H4 (cell line): ENCODE results near the gene HMMR. TPM values are rescaled to one million over a fixed set of nuclear protein-coding genes. Genes with fewer than 3 reads are reported as not detected.
"Not testable (repeated sequence)": the region's sequence is repeated elsewhere in the genome, so short reads cannot be mapped to it uniquely, and the experiment has no call there.

Source experiments
- DNase-seq: peaks from one replicate; pipeline ENCODE4 v3.0.0-alpha.2; 2015; ENCODE audit warnings: low spot score
- total RNA-seq: library from RNA; depleted of rRNA; stranded (reverse); fragments of >200 nt; shearing (Covaris generic); gene quantifications from 2 replicates; pipeline ENCODE4 v1.2.3, GENCODE V29; 2014; rRNA removed

HMMR gene
- 45.7 and 47.1 TPM in 2 replicates for total RNA-seq

- peak; percentile 17 for DNase-seq
Observed at GRCh38 chr5:163460562-163461171, at the start of gene HMMR. Gene HMMR (plus strand): TSS chr5:163460632. CDS start chr5:163460693, 61 bp downstream.

DNA sequence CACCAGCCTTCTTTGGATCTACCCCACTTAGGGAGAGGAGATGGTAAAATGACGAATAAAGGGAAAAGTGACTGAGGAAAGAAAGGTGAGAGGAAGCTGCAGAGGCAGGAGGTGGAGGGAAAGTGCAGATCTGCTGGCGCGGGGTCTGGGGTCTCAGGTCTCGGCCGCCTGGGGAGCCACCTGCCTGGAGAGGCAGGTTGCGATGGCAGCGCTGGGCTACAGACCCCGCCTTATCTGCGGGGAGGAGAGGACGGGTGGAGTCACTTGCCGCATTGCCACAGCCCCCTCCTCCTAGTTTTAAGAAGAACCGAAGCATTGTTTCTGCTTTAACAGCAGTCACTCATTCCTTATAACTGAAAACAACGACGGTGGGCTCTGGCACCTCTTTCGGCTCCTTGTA is 44.8 kb upstream of the HMMR start:
- DNase-seq, result not testable (repeated sequence)

GRCh38 chr5:163424836-163425235 is 35.6 kb upstream of the HMMR start:
- no peak for DNase-seq

DNA sequence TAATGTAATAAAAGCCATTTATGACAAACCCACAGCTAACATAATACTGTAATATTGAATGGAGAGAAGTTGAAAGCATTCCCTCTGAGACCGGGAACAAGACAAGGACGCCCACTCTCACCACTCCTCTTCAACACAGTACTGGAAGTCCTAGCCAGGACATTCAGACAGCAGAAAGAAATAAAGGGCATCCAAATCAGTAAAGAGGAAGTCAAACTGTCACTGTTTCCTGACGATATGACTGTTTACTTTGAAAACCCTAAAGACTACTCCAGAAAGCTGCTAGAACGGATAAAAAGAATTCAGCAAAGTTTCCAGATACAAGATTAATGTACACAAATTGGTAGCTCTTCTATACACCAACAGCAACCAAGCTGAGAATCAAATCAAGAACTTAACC is 34.3 kb upstream of the HMMR start:
- DNase-seq, result not testable (repeated sequence)

- DNase-seq, result no peak
Observed at GRCh38 chr5:163432544-163432943, 27.9 kb upstream of the HMMR start.

DNA sequence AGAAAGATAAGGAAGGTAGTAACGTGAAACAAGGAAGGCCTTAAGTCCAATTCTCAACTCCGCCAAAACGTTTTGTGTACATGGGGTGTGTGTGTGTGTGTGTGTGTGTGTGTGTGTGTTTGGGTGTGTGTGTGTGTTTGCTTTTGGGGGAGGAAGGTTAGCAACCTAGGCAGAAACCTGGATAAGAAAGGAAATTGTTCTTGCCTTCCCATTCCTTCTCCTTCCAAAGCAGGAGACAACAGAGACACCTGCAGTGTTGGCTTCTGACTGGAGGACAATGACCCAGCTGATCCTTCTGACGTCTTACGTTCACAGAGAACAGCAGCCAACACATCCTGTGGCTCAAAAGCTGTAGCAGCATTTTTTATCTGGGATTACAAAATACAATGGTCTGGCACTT is 27.2 kb upstream of the HMMR start:
- no peak for DNase-seq

- no peak for DNase-seq
Observed at GRCh38 chr5:163434401-163434866, 26.0 kb upstream of the HMMR start.

- DNase-seq, result no peak
Observed at GRCh38 chr5:163436515-163436914, 23.9 kb upstream of the HMMR start.

DNA sequence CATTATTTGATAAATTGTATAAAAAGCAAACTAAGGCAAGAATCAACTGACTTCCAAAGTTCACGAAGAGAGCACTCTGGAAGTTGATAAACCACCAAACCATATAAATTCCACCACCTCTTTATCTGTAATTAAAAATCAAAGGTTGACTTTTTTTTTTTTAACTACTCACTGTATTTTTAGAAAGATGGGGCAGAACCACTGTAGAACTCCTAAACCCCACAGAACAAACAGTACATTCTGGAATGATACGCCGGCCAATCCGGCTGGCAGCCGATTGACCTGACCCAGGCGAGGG is 23.5 kb upstream of the HMMR start:
- DNase-seq, result no peak

GRCh38 chr5:163437309-163438182 is 22.9 kb upstream of the HMMR start, which contains the start of gene CCNG1:
Gene CCNG1 (plus strand): TSS chr5:163437595. CDS start chr5:163439257, 1,662 bp downstream.
- DNase-seq, result peak; percentile 95

DNA sequence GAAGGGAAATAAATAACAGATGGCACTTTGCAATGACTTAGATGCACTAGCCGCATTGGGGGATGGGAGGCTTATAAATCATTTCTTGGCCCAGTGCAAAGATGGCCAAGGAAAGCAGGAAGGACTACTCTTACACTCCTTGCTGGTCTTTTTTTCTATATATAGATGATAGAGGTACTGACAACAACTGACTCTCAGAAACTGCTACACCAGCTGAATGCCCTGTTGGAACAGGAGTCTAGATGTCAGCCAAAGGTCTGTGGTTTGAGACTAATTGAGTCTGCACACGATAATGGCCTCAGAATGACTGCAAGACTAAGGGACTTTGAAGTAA is 21.4 kb upstream of the HMMR start:
- peak; percentile 80 for DNase-seq

DNA sequence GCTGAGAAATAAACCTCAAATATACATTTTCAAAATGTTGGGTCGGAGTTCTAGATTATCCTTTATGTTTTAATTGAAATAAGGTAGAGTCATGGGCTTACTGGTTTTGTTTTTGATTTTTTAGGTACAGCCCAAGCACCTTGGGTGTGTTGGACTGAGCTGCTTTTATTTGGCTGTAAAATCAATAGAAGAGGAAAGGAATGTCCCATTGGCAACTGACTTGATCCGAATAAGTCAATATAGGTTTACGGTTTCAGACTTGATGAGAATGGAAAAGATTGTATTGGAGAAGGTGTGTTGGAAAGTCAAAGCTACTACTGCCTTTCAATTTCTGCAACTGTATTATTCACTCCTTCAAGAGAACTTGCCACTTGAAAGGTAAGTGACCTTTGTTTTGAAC is 19.5 kb upstream of the HMMR start:
- no peak for DNase-seq

- DNase-seq, result no peak
Observed at GRCh38 chr5:163444526-163444925, 15.9 kb upstream of the HMMR start.

GRCh38 chr5:163445345-163445744 is 15.1 kb upstream of the HMMR start:
- DNase-seq, result no peak

DNA sequence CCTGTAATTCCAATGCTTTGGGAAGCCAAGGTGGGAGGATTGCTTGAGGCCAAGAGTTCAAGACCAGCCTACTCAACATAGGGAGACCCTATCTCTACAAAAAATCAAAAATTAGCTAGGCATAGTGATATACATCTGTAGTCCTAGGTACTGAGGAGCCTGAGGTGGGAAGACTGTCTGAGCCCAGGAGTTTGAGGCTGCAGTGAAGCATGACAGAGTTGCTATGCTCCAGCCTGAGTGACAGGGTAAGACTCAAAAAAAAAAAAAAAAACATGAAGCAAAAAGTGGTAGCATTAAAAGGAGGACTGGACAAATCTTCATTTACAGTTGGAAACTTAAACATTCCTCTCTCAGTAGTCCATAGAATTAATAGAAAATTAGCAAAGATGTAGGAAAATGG is 13.2 kb upstream of the HMMR start:
- no peak for DNase-seq

GRCh38 chr5:163447875-163448274 is 12.6 kb upstream of the HMMR start:
- no peak for DNase-seq

DNA sequence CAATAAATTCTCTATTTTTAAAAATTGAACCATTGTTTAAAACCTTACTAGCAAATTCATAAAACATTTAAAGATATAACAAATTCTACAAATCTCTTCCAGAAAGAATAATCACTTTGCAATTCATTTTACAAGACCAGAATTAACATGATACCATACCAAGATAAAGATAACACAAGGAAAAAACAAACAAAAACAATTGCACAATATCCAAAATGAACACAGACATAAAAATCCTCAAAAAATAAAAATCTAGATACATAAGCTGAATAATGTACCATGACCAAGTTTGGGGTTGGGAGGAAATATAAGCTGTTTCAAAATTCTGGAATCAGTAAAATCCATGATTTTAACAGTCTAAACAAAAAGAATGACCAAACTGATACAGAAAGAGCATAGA is 11.9 kb upstream of the HMMR start:
- no peak for DNase-seq

DNA sequence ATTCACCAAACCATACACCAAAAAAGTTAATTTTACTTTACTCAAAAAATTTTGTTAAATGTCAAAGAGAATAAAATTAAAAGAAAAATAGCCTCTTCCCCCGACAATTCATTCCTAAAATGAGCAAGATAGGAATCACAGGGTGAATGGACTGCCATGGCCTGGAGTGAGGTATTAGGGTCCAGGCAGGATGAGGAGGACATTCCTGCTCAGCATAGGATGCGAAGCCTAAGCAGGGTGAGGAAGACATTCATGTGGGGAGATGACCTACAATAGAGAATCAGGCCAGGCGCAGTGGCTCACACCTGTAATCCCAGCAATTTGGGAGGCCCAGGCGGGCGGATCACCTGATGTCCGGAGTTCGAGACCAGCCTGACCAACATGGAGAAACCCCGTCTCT is 8.9 kb upstream of the HMMR start:
- DNase-seq, result no peak

DNA sequence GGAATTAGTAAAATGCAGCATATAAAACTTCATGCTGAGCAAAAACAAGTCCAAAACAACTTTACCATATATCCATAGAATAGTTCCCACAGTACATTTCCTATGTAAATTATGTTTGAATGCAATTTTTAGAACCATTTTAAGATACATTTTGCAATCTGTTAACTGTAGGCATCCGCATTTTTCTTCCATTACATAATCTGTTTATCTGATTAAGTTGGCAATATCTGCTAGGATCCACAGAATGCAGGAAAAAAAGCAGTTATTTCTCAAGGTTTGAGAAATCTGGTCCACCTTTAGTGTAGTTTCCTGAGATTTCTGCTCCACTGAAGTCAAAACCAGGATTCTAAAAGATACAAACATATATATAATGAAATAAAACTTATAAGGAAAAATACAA is 6.7 kb upstream of the HMMR start:
- DNase-seq, result no peak

DNA sequence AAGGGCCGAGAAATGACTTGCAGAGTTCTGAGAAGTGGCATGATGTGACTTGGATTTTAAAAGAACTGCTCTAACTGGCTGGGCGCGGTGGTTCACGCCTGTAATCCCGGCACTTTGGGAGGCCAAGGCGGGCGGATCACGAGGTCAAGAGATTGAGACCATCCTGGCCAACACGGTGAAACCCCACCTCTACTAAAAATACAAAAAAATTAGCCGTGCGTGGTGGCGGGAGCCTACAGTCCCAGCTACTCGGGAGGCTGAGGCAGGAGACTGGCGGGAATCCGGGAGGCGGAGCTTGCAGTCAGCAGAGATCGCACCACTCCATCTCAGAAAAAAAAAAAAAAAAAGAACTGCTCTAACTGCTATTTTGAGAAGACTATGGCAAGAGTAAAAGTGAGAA is 5.0 kb upstream of the HMMR start:
- DNase-seq, result not testable (repeated sequence)

GRCh38 chr5:163456029-163456589 is 4.3 kb upstream of the HMMR start:
- no peak for DNase-seq

DNA sequence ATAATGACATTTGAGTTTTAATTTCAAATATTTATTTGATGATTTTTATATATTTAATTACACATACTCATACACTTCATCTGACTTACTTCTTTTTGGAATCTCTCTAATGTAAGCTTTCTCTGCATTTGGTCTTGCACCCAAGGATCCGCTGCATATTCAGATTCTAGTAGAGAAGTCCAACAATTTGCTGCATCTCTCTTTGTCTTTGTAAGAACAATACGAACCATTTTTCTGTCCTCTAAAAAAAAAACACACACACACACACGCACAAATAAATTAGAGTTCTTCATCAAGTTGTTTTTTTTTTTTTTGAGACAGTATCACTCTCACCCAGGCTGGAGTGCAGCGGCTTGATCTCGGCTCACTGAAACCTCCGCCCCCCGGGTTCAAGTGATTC is 3.6 kb upstream of the HMMR start:
- DNase-seq, result no peak

- DNase-seq, result no peak
Observed at GRCh38 chr5:163458778-163459385, 1.6 kb upstream of the HMMR start.
